Skeletal muscle satellite cell (primary cell): ENCODE data around the gene FOXP1.

Experiments used
- H3K27me3 ChIP-seq: 2 replicates; pipeline ENCODE4 v1.7.0; 2013; ENCODE audit warnings: low read length; ENCODE audit not compliant: control insufficient read depth, insufficient read depth
- H3K36me3 ChIP-seq: 2 replicates; pipeline ENCODE4 v1.7.0; 2013; ENCODE audit warnings: mild to moderate bottlenecking, control low read depth, low read length; ENCODE audit not compliant: insufficient read depth
- H3K4me1 ChIP-seq: 2 replicates; pipeline ENCODE4 v1.7.0; 2013; ENCODE audit warnings: low read length; ENCODE audit not compliant: control insufficient read depth, insufficient read depth
- H3K4me2 ChIP-seq: 2 replicates; pipeline ENCODE4 v1.7.0; 2013; ENCODE audit warnings: mild to moderate bottlenecking, low read length
- H3K4me3 ChIP-seq: 2 replicates; pipeline ENCODE4 v1.7.0; 2013; ENCODE audit warnings: low read length
- H3K9ac ChIP-seq: 2 replicates; pipeline ENCODE4 v1.7.0; 2013; ENCODE audit warnings: mild to moderate bottlenecking, low read depth, low read length, moderate library complexity
- H3K9me3 ChIP-seq: replicated peaks from 2 replicates; pipeline ENCODE4 v1.7.0; 2013; ENCODE audit warnings: mild to moderate bottlenecking, control low read depth, low read length

Gene FOXP1

GRCh38 chr3:71144525-71145253 is 438.8 kb downstream of the FOXP1 start:
- no peak overlapping the region for H3K4me2 ChIP-seq
- H3K4me3 ChIP-seq: no peak overlapping the region
- H3K9ac ChIP-seq: no peak overlapping the region

GRCh38 chr3:71143493-71143892 is 440.0 kb downstream of the FOXP1 start:
- Histone ChIP-seq H3K27me3 (no peaks in the 10 kb centered on the region), H3K9me3 (no peaks in the 10 kb centered on the region), H3K4me1 (peaks cover 5% of the 10 kb centered on the region), H3K9ac (no peak overlapping the region), H3K36me3 (no peaks in the 10 kb centered on the region), H3K4me3 (no peak overlapping the region), H3K4me2 (no peak overlapping the region)

More at GRCh38 chr3:71144525-71145253, 438.8 kb downstream of the FOXP1 start:
- H3K9me3 ChIP-seq: no peaks in the 10 kb centered on the region
- H3K4me1 ChIP-seq: peaks cover 5% of the 10 kb centered on the region
- H3K27me3 ChIP-seq: no peaks in the 10 kb centered on the region
- no peaks in the 10 kb centered on the region for H3K36me3 ChIP-seq

GRCh38 chr3:71142441-71143161 is 440.9 kb downstream of the FOXP1 start:
- Histone ChIP-seq H3K4me1 (peaks cover 5% of the 10 kb centered on the region), H3K9ac (no peak overlapping the region), H3K27me3 (no peaks in the 10 kb centered on the region), H3K4me3 (no peak overlapping the region), H3K9me3 (no peaks in the 10 kb centered on the region), H3K36me3 (no peaks in the 10 kb centered on the region), H3K4me2 (no peak overlapping the region)

- Histone ChIP-seq H3K9me3 (no peaks in the 10 kb centered on the region), H3K4me3 (no peak overlapping the region), H3K36me3 (no peaks in the 10 kb centered on the region), H3K9ac (no peak overlapping the region), H3K4me1 (peaks cover 8% of the 10 kb centered on the region), H3K4me2 (no peak overlapping the region), H3K27me3 (no peaks in the 10 kb centered on the region)
These were observed 443.1 kb downstream of the FOXP1 start for GRCh38 chr3:71140477-71140876.

- Histone ChIP-seq H3K9ac (no peak overlapping the region), H3K4me2 (no peak overlapping the region)
These were observed 444.0 kb downstream of the FOXP1 start for GRCh38 chr3:71139496-71139895.

GRCh38 chr3:71138410-71138809 is 445.1 kb downstream of the FOXP1 start:
- peaks cover 17% of the 10 kb centered on the region for H3K4me1 ChIP-seq
- H3K4me2 ChIP-seq: no peak overlapping the region
- H3K9ac ChIP-seq: no peak overlapping the region
- H3K27me3 ChIP-seq: no peaks in the 10 kb centered on the region
- no peaks in the 10 kb centered on the region for H3K36me3 ChIP-seq
- H3K4me3 ChIP-seq: no peak overlapping the region
- H3K9me3 ChIP-seq: no peaks in the 10 kb centered on the region

More at GRCh38 chr3:71139496-71139895, 444.0 kb downstream of the FOXP1 start:
- Histone ChIP-seq H3K9me3 (no peaks in the 10 kb centered on the region), H3K4me1 (peaks cover 12% of the 10 kb centered on the region), H3K4me3 (no peak overlapping the region), H3K36me3 (no peaks in the 10 kb centered on the region), H3K27me3 (no peaks in the 10 kb centered on the region)

- H3K9ac ChIP-seq: no peak overlapping the region
- peaks cover 20% of the 10 kb centered on the region for H3K4me1 ChIP-seq
- no peak overlapping the region for H3K4me2 ChIP-seq
These were observed 447.3 kb downstream of the FOXP1 start for GRCh38 chr3:71136276-71136675.

GRCh38 chr3:71135373-71136088 is 448.0 kb downstream of the FOXP1 start:
- Histone ChIP-seq H3K4me1 (peaks cover 25% of the 10 kb centered on the region), H3K9ac (peak overlapping the region; percentile 18), H3K4me2 (peak overlapping the region; percentile 30), H3K27me3 (no peaks in the 10 kb centered on the region), H3K9me3 (no peaks in the 10 kb centered on the region), H3K4me3 (no peak overlapping the region), H3K36me3 (no peaks in the 10 kb centered on the region)

More at GRCh38 chr3:71136276-71136675, 447.3 kb downstream of the FOXP1 start:
- H3K27me3 ChIP-seq: no peaks in the 10 kb centered on the region
- no peaks in the 10 kb centered on the region for H3K36me3 ChIP-seq
- H3K9me3 ChIP-seq: no peaks in the 10 kb centered on the region
- H3K4me3 ChIP-seq: no peak overlapping the region

GRCh38 chr3:71134521-71134920 is 449.0 kb downstream of the FOXP1 start:
- Histone ChIP-seq H3K4me3 (no peak overlapping the region), H3K4me1 (peaks cover 25% of the 10 kb centered on the region), H3K9me3 (no peaks in the 10 kb centered on the region), H3K9ac (no peak overlapping the region), H3K36me3 (no peaks in the 10 kb centered on the region), H3K27me3 (no peaks in the 10 kb centered on the region), H3K4me2 (no peak overlapping the region)

- no peak overlapping the region for H3K9ac ChIP-seq
- H3K9me3 ChIP-seq: no peaks in the 10 kb centered on the region
- no peaks in the 10 kb centered on the region for H3K27me3 ChIP-seq
- H3K36me3 ChIP-seq: no peaks in the 10 kb centered on the region
- peaks cover 27% of the 10 kb centered on the region for H3K4me1 ChIP-seq
- H3K4me3 ChIP-seq: no peak overlapping the region
- H3K4me2 ChIP-seq: no peak overlapping the region
These were observed 449.7 kb downstream of the FOXP1 start for GRCh38 chr3:71133865-71134264.

GRCh38 chr3:71132995-71133730 is 450.4 kb downstream of the FOXP1 start:
- H3K9me3 ChIP-seq: no peaks in the 10 kb centered on the region
- H3K4me2 ChIP-seq: no peak overlapping the region
- H3K36me3 ChIP-seq: no peaks in the 10 kb centered on the region
- no peak overlapping the region for H3K4me3 ChIP-seq
- peaks cover 34% of the 10 kb centered on the region for H3K4me1 ChIP-seq
- no peak overlapping the region for H3K9ac ChIP-seq
- no peaks in the 10 kb centered on the region for H3K27me3 ChIP-seq
